NCI-H2107 (cell line): ENCODE results near the gene PLTP.
A peak's percentile ranks its signal among the peaks of the same experiment; 100 is the strongest.
"Not testable (repeated sequence)": the region's sequence is repeated elsewhere in the genome, so short reads cannot be mapped to it uniquely, and the experiment has no call there.

Experiments
- DNase-seq: peaks from one replicate; lab custom pipeline; 2025; lab: John Stamatoyannopoulos, UW

PLTP gene

GRCh38 chr20:45944151-45944964 is 32.4 kb upstream of the PLTP start:
- DNase-seq = no peak

GRCh38 chr20:45943613-45944012 is 31.7 kb upstream of the PLTP start:
- DNase-seq = no peak

GRCh38 chr20:45940469-45940868 is 28.5 kb upstream of the PLTP start:
- DNase-seq = no peak

GRCh38 chr20:45940053-45940452 is 28.1 kb upstream of the PLTP start:
- DNase-seq = no peak

GRCh38 chr20:45938727-45939438 is 26.9 kb upstream of the PLTP start:
- no peak for DNase-seq

GRCh38 chr20:45937765-45938164 is 25.8 kb upstream of the PLTP start:
- no peak for DNase-seq

- no peak for DNase-seq
Measured at GRCh38 chr20:45935416-45936046, 23.6 kb upstream of the PLTP start.

GRCh38 chr20:45934586-45935415 is 22.8 kb upstream of the PLTP start, which contains the start of gene PCIF1:
PCIF1 (plus strand) TSS chr20:45934683; CDS start chr20:45939000, 4,317 bp downstream.
- DNase-seq = peak; percentile 90

GRCh38 chr20:45934046-45934585 is 22.2 kb upstream of the PLTP start:
- DNase-seq = no peak

- DNase-seq = peak; percentile 20
Measured at GRCh38 chr20:45933266-45934045, 21.5 kb upstream of the PLTP start.

GRCh38 chr20:45931680-45932079 is 19.7 kb upstream of the PLTP start:
- DNase-seq = not testable (repeated sequence)

GRCh38 chr20:45927071-45927878 is 15.3 kb upstream of the PLTP start:
- no peak for DNase-seq

GRCh38 chr20:45926731-45927070 is 14.7 kb upstream of the PLTP start:
- DNase-seq = no peak

- DNase-seq = no peak
Measured at GRCh38 chr20:45925821-45926506, 14.0 kb upstream of the PLTP start.

- DNase-seq = no peak
Measured at GRCh38 chr20:45924391-45925261, 12.7 kb upstream of the PLTP start.

- no peak for DNase-seq
Measured at GRCh38 chr20:45921337-45922189, 9.6 kb upstream of the PLTP start.
